ENCODE results near the gene PLA2G4E.

Gene PLA2G4E

DNA sequence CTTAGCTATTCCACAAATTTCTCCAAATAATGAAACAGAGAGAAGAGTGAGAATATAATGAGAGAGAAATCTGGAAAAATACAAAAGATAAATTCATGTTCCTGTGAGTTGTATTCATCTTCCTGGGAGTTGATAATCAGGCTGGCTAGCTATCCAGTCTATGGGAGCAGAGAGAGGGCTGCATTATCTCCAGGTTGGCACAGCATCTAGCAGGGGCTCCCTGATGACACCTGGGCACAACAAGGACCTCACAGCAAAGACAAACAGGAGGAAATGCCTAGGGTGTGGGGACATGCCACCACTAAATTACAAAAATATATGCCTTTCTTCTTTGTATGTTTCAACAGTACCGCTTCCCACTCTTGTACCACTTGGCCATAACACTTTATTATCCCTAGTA, 50.4 kb downstream of the PLA2G4E start:
- in situ Hi-C loops (cut with HindIII; ENCODE audit: low pct_ligation_motif_present, low sequenced_read_pairs) = no loop called here
- Histone ChIP-seq H3K36me3 (replicated peaks) (no peaks in the 10 kb centered on the region), H3K27ac (no peak overlapping the region), H3K4me3 (ENCODE audit: low read depth, low read length) (no peak overlapping the region), H3K27me3 (replicated peaks) (no peaks in the 10 kb centered on the region)
- no peak for DNase-seq
- TF ChIP-seq, protein P1, sequence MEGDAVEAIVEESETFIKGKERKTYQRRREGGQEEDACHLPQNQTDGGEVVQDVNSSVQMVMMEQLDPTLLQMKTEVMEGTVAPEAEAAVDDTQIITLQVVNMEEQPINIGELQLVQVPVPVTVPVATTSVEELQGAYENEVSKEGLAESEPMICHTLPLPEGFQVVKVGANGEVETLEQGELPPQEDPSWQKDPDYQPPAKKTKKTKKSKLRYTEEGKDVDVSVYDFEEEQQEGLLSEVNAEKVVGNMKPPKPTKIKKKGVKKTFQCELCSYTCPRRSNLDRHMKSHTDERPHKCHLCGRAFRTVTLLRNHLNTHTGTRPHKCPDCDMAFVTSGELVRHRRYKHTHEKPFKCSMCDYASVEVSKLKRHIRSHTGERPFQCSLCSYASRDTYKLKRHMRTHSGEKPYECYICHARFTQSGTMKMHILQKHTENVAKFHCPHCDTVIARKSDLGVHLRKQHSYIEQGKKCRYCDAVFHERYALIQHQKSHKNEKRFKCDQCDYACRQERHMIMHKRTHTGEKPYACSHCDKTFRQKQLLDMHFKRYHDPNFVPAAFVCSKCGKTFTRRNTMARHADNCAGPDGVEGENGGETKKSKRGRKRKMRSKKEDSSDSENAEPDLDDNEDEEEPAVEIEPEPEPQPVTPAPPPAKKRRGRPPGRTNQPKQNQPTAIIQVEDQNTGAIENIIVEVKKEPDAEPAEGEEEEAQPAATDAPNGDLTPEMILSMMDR (IDR thresholded peaks at IDR 0.05; ENCODE audit: low read depth, low read length, missing control alignments) = no peak

DNA sequence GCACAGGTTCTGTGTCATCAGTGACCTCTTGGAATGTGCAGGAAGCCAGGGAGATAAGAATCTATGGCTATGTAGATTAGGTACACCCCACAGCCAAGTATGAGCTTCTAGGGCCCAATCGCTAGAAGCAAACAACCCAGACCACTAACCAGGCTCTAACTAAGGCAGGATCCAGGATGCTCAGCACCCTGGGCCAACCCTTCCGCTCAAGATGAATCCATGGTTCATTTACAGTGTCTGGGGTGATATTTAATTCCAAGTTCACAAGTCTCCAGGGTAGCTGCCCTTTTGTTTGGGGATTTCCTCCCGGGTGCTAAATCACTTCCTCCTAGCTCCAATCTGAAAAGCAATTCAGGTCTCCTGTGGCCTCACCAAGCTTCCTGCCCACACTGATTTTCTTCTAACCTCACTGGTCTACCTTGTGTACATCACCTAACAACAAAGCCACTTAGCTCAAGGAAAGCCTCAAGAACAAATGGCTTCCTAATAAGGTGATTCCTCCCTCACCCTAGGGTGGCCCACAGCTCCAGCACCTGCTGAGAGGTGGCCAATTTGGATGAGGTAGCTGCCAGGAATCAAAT, 50.9 kb downstream of the PLA2G4E start:
- Histone ChIP-seq H3K27ac (no peak overlapping the region), H3K4me3 (ENCODE audit: low read depth, low read length) (no peak overlapping the region), H3K27me3 (replicated peaks) (no peaks in the 10 kb centered on the region), H3K36me3 (replicated peaks) (no peaks in the 10 kb centered on the region)
- in situ Hi-C loops (cut with HindIII; ENCODE audit: low pct_ligation_motif_present, low sequenced_read_pairs) = no loop called here
- peak; percentile 39 for DNase-seq
- TF ChIP-seq, protein P1 (IDR thresholded peaks at IDR 0.05; ENCODE audit: low read depth, low read length, missing control alignments) = no peak

DNA sequence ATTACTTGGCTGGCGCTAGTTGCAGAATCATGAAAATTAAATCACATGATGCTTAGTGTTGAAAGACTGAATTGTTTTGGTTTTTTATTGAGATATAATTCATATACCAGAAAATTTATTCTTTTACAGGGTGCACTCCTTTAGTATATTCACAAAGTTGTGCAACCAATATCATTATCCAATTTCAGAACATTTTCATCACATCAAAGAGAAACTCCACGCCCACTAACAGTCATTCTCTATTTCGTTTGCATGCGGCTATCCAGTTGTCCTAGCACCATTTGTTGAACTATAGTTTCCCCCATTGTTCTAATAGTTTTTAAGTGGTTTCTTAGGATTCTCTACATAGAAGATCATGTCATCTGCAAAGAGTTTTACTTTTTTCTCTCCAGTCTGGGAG, 52.1 kb downstream of the PLA2G4E start:
- H3K4me3 ChIP-seq (ENCODE audit: low read depth, low read length) = no peak overlapping the region
- H3K27ac ChIP-seq = no peak overlapping the region
- no peaks in the 10 kb centered on the region for H3K36me3 ChIP-seq (replicated peaks)
- in situ Hi-C loops (cut with HindIII; ENCODE audit: low pct_ligation_motif_present, low sequenced_read_pairs) = no loop called here
- no peak for DNase-seq
- H3K27me3 ChIP-seq (replicated peaks) = no peaks in the 10 kb centered on the region
- TF ChIP-seq, protein P1 (IDR thresholded peaks at IDR 0.05; ENCODE audit: low read depth, low read length, missing control alignments) = no peak

DNA sequence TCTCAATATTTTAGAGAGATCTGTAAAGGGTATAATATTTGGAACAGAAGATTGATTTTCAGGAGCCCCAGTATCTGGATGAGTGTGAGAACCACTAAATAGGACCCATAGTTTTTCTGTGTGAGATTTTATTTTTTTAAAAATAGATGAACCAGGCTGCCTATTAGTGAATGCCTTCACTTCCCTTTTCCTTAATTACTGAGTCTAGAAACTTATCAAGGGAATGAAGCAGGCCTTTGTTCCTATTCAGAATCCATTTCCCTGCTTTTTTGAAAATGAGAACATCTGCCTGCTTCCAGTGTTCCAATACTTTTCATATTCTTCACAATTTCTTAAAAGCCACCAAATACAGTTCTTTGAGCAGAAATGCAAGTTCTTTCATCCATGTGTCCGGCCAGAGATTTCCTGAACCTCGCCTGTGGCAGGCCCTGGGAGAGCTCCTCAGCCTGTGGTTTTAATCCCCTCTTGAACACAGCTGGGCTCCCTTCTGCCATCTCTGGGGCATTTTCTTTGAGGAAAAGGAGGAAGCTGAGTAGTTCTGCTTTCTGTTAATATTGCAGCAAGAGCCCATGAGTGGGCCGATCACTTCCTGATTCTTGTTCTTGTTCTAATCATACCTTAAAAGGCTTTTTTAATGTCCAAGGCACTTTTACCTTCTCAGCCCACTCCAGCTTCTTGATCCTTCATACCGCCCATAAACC, 53.2 kb downstream of the PLA2G4E start:
- H3K27ac ChIP-seq = peak overlapping the region; percentile 34
- no peaks in the 10 kb centered on the region for H3K36me3 ChIP-seq (replicated peaks)
- no peaks in the 10 kb centered on the region for H3K27me3 ChIP-seq (replicated peaks)
- peak; percentile 23 for DNase-seq
- H3K4me3 ChIP-seq (ENCODE audit: low read depth, low read length) = no peak overlapping the region
- in situ Hi-C loops (cut with HindIII; ENCODE audit: low pct_ligation_motif_present, low sequenced_read_pairs) = no loop called here
- TF ChIP-seq, protein P1 (IDR thresholded peaks at IDR 0.05; ENCODE audit: low read depth, low read length, missing control alignments) = peak; percentile 5

GRCh38 chr15:41966920-41967465, 53.8 kb downstream of the PLA2G4E start:
- in situ Hi-C loops (cut with HindIII; ENCODE audit: low pct_ligation_motif_present, low sequenced_read_pairs) = no loop called here
- TF ChIP-seq, protein P1 (IDR thresholded peaks at IDR 0.05; ENCODE audit: low read depth, low read length, missing control alignments) = no peak
- no peak overlapping the region for H3K27ac ChIP-seq
- no peaks in the 10 kb centered on the region for H3K27me3 ChIP-seq (replicated peaks)
- no peaks in the 10 kb centered on the region for H3K36me3 ChIP-seq (replicated peaks)
- no peak for DNase-seq
- no peak overlapping the region for H3K4me3 ChIP-seq (ENCODE audit: low read depth, low read length)
